ENCODE measurements around the gene DLK1.

Gene DLK1

GRCh38 chr14:100715332-100715731 lies 11.4 kb upstream of the DLK1 start:
- no peak for DNase-seq

DNA sequence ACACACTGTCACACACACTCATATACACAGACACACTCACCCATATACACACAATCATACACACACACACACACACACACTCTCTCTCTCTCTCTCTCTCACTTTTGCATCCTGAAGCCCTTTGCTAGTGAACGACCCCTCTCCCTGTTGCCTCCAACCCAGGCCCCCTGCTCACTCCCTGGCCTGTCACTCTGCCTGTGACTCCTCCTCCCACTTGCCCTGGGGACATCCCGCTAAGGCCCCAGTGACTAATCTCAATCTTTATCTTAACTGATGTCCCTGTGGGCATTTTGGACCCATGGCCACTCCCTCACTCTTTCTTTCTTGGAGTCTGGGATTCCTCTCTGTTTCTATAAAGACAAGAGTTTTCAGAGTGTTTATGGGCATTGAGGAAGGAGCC lies 10.9 kb upstream of the DLK1 start:
- no peak for DNase-seq

- no peak for DNase-seq
These were observed 9.3 kb upstream of the DLK1 start for GRCh38 chr14:100717386-100717785.

DNA sequence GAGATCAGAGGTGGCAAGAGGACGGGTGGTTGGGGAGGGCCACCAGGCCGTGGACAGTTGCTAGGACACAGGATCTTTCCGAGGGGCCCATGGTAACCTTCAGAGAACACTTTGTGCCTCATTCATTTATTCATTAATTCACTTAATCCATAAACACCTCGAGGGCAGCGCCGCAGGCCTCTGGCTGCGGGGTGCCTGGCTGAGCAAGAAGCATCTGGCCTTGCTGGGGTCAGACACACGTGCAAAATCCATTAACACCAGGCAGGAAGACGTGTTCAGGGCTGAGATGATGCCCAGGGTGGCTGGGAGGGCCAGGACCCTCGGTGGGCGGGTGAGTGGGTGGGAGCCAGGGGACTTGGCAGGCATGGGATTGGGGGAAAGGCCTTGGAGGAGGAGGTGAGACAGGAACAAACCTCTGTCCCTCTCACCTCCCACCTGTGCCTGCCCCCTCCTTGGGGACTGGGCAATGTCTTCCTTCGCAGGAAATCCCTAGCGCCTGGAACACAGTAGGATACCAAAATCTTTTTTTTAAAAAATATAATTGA lies 6.6 kb upstream of the DLK1 start:
- DNase-seq: no peak

DNA sequence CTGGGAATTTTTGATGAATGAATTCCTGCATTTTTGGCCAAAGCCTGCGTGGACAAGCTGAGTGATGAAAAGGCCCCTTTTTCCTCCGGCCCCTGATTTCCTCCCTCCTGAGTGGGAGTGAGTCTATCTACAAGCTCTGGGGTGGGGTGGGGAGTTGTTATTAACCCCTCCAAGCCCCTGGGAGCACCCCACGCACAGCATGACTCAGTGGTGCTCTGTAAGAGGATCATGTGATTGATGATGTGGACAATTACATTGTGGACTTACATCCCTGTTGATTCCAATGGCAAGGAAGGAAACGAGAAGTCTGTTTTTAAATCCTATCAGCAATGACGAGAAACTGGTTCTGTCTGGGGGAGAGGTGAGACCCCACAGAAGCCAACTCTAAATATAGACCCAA lies 5.1 kb upstream of the DLK1 start:
- no peak for DNase-seq

- DNase-seq: no peak
These were observed 4.3 kb upstream of the DLK1 start for GRCh38 chr14:100722367-100722766.

DNA sequence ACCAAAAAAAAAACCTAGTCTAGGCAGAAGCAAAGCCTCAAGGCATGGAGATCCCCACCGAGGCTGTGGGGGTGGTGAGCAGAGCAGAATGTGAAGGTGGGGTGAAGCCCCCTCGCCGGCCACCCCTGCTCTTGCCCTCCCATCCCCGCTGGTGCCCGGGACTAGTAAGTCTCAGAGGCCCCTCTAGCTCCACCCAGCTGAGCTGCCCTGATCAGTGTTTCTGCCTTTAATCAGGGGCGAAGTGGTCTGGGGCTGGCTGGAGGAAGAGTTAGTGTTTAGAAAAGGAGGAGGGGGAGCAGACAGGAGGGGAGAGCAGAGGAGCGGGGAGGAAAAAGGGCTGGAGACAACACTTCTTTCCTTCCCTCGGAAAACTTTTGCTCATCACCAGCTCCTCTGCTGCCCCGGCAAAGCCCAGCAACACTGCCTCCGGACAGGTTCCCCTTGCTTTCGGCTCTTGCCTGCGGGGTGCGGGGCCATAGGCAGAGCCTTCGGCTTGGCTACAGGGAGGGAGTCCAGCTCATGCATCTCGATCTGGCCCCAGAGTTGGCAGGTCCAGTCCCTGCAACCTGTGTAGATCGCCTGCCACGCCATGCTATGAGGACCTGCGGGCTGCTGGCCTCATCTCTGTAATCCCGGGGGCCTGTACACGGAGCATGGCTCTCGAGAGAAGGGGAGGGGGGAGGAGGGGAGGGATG lies 3.4 kb upstream of the DLK1 start:
- DNase-seq: no peak

DNA sequence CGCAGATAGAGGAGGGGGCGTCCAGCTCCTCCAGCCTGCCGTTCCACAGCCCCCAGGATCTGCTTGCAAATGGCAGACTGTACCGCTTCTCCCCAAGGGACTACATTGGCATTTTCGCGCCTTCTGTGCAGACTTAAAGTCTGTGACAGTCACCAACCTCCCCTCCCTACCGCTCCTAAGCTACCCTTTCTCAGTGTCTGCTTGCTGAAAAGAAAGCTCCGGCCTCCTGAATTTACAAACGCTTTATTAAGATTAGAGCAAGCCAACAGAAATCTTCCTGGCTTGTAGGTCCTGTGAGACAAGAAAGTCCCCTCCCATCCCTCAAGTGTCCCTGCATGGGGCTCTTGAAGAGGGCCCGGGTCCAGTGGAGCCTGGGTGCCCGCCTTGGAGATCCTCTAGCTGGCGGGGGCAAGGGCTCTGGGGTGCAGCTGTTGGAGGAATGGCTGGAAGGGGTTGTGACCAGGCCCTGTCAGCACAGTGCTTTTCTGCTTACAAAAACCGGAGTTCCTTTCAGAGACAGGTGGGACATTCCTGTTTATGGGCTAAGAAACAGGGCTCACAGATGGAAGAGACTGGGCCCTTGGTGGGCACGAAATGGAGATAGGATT lies 2.8 kb upstream of the DLK1 start:
- no peak for DNase-seq

- DNase-seq: no peak
These were observed 2.2 kb upstream of the DLK1 start for GRCh38 chr14:100724536-100724935.

- DNase-seq: no peak
These were observed 905 bp upstream of the DLK1 start for GRCh38 chr14:100725587-100726387.

- no peak for DNase-seq
These were observed 587 bp downstream of the DLK1 start for GRCh38 chr14:100727086-100727872.

- no peak for DNase-seq
These were observed 1.2 kb downstream of the DLK1 start for GRCh38 chr14:100727873-100728240.

DNA sequence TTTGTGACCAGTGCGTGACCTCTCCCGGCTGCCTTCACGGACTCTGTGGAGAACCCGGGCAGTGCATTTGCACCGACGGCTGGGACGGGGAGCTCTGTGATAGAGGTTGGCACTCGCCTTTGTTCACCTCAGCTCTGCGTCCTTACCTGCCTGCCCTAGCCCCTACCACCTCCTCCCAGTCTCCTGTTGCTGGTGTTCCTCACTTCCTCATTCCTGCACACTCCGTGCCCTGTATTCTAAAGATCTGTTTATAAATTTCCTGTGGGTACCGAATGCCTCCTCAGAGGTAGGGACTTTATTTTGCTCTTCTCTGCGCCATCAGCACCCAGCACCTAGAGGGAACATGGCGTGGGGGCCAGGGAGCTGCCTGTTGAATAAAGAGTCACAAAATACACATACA lies 2.3 kb downstream of the DLK1 start:
- DNase-seq: no peak

- no peak for DNase-seq
These were observed 3.3 kb downstream of the DLK1 start for GRCh38 chr14:100729982-100730381.

- DNase-seq: no peak
These were observed 3.9 kb downstream of the DLK1 start for GRCh38 chr14:100730581-100730980.

- DNase-seq: no peak
These were observed 4.4 kb downstream of the DLK1 start for GRCh38 chr14:100731011-100731670.

- no peak for DNase-seq
These were observed 5.4 kb downstream of the DLK1 start for GRCh38 chr14:100731846-100732765.

- DNase-seq: no peak
These were observed 6.0 kb downstream of the DLK1 start for GRCh38 chr14:100732766-100733100.

GRCh38 chr14:100733152-100733850 lies 6.6 kb downstream of the DLK1 start:
- peak in 1 of 2 experiments; percentile 31 for DNase-seq

- DNase-seq: no peak
These were observed 7.6 kb downstream of the DLK1 start for GRCh38 chr14:100734031-100734990.

Measured in NCI-H187 (cell line).